C4-2B (cell line): Measurements from ENCODE around the gene ENO2.

ENCODE experiments used
- CTCF ChIP-seq: fragments of 450-650 bp; conservative IDR thresholded peaks from 2 replicates; pipeline ENCODE4 v1.5.1; 2017; ENCODE audit warnings: mild to moderate bottlenecking
- ZFX ChIP-seq: fragments of 450-650 bp; IDR thresholded peaks from 2 replicates; pipeline ENCODE4 v1.6.1; 2017

GRCh38 chr12:6921996-6922946, 7.9 kb downstream of the ENO2 start:
- no peak for TF ChIP-seq CTCF
- TF ChIP-seq ZFX = no peak
